ENCODE data around the gene TLR1.

DNA sequence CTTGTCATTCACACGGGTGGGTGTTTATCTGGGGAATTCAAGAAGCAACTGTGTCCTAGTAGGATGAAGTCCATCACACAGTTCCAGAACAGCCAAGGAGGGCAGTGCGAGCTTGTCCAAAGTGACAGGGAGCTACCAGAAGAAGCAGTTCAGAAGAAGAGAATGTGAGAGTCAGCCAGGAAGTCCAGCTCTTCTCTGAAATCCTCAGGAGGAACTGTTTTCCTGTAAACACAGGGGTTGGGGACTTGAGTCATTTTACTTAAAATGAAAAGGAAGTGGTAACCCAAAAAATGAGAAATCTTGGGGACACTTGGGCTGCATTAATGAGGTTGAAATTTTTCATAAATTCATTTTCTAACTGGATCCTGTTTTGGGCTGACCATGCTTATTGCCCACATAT lies 13.6 kb downstream of the TLR1 start:
- TF ChIP-seq, protein P1, sequence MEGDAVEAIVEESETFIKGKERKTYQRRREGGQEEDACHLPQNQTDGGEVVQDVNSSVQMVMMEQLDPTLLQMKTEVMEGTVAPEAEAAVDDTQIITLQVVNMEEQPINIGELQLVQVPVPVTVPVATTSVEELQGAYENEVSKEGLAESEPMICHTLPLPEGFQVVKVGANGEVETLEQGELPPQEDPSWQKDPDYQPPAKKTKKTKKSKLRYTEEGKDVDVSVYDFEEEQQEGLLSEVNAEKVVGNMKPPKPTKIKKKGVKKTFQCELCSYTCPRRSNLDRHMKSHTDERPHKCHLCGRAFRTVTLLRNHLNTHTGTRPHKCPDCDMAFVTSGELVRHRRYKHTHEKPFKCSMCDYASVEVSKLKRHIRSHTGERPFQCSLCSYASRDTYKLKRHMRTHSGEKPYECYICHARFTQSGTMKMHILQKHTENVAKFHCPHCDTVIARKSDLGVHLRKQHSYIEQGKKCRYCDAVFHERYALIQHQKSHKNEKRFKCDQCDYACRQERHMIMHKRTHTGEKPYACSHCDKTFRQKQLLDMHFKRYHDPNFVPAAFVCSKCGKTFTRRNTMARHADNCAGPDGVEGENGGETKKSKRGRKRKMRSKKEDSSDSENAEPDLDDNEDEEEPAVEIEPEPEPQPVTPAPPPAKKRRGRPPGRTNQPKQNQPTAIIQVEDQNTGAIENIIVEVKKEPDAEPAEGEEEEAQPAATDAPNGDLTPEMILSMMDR (IDR thresholded peaks at IDR 0.05): no peak
- no peak for TF ChIP-seq EZH2 (IDR thresholded peaks at IDR 0.05; ENCODE audit: borderline replicate concordance, insufficient read depth, low read depth, low read length, poor library complexity, severe bottlenecking)

Measured in B cell (primary cell).